LNCAP (cell line): ENCODE measurements around the gene FZD4.

ENCODE experiments used
- TF ChIP-seq, protein P1 (sequence below): fragments of 450-650 bp; IDR thresholded peaks from 2 replicates; pipeline ENCODE4 v1.5.1; 2017; ENCODE audit warnings: mild to moderate bottlenecking

Gene FZD4

DNA sequence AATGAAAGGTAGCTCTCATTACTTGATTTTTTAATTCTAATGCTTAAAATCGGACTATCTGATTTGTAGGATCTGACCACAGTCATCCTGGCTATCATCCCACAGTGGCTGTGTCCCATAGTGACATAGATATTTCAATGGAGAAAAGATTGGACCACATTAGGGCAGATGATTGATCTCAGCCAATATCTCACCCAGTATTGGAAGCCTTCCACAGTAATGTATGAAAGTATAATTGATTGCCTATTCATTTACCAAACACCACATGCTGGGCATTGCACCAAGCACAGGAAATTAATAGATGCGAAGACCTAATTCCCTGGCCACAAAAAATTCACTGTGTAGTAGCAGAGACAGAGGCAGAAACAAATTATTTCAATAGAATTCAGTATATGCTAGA is 37.6 kb downstream of the FZD4 start:
- TF ChIP-seq, protein P1, sequence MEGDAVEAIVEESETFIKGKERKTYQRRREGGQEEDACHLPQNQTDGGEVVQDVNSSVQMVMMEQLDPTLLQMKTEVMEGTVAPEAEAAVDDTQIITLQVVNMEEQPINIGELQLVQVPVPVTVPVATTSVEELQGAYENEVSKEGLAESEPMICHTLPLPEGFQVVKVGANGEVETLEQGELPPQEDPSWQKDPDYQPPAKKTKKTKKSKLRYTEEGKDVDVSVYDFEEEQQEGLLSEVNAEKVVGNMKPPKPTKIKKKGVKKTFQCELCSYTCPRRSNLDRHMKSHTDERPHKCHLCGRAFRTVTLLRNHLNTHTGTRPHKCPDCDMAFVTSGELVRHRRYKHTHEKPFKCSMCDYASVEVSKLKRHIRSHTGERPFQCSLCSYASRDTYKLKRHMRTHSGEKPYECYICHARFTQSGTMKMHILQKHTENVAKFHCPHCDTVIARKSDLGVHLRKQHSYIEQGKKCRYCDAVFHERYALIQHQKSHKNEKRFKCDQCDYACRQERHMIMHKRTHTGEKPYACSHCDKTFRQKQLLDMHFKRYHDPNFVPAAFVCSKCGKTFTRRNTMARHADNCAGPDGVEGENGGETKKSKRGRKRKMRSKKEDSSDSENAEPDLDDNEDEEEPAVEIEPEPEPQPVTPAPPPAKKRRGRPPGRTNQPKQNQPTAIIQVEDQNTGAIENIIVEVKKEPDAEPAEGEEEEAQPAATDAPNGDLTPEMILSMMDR: no peak

DNA sequence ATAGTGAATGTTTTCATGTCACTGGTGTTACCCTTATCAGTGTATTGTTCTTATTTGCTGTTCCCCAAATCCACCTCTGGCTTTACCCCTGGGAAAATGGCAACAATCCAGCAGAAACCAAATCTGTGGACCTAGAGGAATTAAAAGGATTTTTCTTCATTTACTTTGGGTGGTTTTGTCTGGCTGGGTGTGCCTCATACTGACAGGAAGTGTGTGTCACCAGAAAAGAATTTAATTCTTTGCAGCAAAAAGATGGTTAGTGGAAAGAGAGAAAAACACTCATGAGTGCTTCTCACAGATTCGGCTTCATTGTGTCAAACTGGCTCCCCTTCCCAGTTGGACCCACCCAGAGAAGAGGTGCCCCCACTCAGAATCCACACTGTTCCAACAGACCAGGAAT is 38.9 kb downstream of the FZD4 start:
- TF ChIP-seq, protein P1: no peak

DNA sequence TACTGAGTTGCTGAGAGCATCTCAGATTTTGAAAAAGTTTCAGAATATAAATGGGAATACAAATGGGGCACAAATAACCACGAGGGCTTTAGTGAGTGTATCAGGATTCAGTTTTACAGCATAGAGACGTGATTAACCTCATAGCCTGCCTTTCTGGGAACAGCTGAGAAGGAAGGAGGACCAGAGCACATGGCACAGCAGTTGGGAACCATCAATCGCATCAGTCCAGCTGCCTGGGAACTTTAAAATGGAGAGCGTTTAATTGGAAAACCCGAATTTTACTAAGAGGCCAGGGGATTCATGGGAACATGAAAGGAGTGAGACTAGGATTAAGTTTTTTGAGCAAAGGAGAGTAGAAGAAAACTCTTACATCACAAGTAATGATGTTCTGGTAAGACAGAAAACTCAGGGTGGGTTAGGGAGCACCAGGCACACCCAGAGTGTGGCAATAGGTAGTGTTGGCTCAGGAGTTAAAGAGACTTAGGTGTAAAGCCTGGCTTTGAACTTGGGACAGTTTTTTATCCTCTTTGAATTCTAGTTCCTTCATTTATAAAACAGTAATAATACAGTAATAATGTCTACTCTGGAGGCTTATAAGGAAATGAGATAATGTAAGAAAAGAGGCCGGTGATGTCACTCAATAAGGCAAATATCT is 40.2 kb downstream of the FZD4 start:
- TF ChIP-seq, protein P1: no peak

DNA sequence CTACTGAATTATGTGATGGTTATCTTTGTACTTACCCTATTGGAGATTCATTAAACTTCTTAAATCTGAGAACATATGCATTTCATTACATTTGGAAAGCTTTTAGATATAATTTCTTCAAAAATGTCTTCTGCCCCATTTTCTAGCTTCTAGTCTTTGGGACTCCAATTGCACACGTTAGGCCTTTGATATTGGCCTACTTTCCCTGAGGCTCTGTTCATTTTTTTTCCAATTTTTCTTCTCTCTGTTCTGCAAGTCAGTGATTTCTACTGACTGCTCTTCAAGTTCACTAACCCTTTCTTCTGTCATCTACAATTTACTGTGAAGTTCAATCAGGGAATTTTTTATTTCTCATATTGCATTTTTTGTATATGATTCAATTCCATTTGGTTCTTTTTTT is 43.0 kb downstream of the FZD4 start:
- TF ChIP-seq, protein P1: no peak

DNA sequence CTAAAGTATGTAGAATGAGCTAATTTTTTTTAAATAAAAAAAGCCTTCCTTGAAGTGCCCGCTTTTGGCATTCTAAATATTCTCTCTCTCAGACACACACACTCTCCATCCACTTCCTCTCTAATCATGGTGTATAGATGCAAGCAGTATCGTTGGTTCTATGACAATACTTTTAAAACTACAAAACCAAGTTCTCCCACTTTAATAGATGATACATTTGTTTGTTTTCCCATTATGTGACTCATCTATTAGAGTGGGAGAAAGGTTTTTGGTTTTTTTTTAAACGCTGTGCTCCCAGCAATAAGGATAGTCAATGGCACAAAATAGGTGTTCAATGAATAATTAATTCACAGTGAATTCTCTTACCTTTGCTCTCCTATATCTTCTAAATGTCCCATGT is 44.6 kb downstream of the FZD4 start:
- TF ChIP-seq, protein P1: no peak

DNA sequence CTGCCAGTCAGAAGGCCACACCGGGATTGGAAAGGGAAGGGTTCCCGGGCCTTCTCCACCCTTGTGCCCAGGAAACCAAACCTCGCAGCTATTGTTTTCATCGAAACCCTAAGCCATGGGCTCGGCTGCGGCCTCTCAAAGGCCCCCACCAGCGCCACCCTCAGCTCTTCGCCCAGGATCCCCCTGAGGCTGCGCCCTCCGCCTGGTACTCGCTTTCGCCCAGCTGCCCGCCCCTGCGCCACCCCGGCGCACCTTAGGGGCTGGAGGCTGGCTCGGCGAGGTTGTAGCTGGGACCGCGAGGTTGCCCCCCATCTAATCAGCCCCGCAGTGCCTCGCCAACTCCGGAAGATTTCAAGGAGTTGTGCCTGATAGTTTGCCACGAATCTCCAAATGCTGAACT is 49.0 kb downstream of the FZD4 start:
- TF ChIP-seq, protein P1: no peak

DNA sequence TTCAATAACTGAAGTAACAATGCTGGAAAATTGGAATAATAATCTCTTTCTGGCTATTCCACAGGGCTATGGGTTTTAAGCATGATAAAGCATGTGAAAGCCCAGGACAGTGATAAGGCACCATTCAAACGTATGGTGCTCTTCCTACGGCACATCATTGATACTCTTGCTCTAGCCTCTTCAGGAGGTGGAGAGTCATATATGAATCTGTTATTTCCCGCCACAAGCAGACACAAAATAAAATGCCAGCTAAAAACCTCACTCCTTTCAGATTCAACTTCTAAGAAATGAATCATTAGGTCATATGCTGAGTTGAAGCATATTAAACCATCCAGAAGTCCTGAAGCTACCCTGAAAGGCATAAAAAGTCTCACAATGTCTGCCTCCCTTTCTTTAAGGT is 49.9 kb downstream of the FZD4 start:
- TF ChIP-seq, protein P1: no peak

DNA sequence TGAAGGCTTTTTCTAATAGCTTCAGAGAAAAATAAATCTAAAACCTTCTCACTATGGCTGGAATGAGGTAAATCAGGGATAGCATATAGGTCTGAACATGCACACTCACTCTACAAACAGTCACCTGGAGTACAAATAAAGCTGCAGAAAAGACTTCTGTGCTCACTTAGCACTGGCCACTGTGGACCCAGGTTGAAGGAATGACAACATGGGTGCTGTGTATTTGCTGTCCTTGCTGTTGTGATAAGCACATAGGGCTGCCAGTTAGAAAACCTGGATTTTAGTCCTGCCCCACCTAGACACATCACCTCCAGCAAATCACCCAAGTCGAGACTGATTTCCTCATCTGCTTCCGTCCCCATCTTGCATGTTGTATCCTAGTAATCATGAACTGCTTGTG is 51.2 kb downstream of the FZD4 start:
- TF ChIP-seq, protein P1: no peak
